Measurements from ENCODE around the gene VIT. TPM values are rescaled to one million over a fixed set of nuclear protein-coding genes. Genes with fewer than 3 reads are reported as not detected.

Gene VIT
- polyA plus RNA-seq, 1 donor from 2014 or later = 0.09 TPM

- Mint-ChIP-seq H3K9me3 (no peaks in the 10 kb centered on the region), H3K4me3 (peak overlapping the region in 1 of 4 donors; percentile 4), H3K27me3 (peaks cover 4% of the 10 kb centered on the region), H3K4me1 (peaks cover 0 to 5% (median 0%) of the 10 kb centered on the region in 3 donors), H3K36me3 (no peaks in the 10 kb centered on the region), H3K27ac (no peak overlapping the region)
Observed at GRCh38 chr2:36781907-36782720, 85.6 kb downstream of the VIT start.

DNA sequence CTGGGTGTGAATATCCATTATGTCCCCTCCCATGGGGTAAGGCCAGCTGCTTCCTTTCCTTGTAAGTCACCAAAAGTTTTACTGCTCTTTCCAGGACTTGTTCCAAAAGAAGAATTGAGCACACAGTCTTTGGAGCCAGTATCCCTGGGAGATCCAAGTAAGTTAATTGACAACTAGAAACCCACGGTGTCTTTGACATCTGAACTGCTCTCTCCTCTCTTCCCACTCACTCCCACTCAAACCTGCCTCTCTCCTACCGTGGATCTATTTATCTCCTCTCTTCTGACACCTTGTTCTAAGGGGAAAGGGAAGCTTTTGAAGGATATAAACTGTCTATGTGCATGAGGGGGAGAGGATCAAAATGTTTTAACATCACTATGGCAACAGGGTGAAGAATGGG, 86.7 kb downstream of the VIT start:
- Mint-ChIP-seq H3K4me1 (peaks cover 0 to 5% (median 0%) of the 10 kb centered on the region in 3 donors), H3K27ac (no peak overlapping the region), H3K4me3 (no peak overlapping the region), H3K27me3 (peaks cover 4% of the 10 kb centered on the region), H3K9me3 (no peaks in the 10 kb centered on the region), H3K36me3 (no peaks in the 10 kb centered on the region)

DNA sequence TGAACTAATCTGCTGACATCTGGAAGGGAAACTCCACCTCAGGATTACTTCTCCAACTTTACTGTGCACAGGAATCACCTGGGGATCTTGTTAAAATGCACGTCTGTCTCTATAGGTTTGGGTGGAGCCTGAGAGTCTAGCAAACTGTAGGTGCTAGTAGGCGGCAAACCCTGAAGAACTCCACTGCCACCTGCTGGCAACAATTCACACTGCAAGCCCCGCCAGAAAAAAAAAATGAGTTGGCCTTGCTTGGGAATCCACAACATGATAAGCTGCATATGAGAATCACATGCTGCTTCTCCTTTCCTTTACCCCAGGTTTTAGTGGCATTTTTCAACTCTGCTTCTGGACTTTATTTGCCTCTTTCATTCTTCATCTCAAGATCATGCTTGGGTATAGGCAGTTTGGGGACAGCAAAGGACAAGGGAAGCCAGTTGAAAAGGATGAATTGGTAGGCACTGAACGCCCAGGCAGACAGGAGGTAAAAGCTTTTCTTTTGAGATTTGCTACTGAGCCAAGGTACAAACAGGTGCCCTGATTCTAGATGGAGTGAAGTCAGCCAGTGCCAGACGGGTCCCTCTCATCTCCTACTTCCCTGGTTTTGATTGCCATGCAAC, 88.8 kb downstream of the VIT start:
- Mint-ChIP-seq H3K36me3 (no peaks in the 10 kb centered on the region), H3K27me3 (peaks cover 6% of the 10 kb centered on the region), H3K9me3 (no peaks in the 10 kb centered on the region), H3K4me1 (peaks cover 0 to 12% (median 11%) of the 10 kb centered on the region in 3 donors), H3K27ac (no peak overlapping the region), H3K4me3 (peak overlapping the region in 1 of 4 donors; percentile 29)

DNA sequence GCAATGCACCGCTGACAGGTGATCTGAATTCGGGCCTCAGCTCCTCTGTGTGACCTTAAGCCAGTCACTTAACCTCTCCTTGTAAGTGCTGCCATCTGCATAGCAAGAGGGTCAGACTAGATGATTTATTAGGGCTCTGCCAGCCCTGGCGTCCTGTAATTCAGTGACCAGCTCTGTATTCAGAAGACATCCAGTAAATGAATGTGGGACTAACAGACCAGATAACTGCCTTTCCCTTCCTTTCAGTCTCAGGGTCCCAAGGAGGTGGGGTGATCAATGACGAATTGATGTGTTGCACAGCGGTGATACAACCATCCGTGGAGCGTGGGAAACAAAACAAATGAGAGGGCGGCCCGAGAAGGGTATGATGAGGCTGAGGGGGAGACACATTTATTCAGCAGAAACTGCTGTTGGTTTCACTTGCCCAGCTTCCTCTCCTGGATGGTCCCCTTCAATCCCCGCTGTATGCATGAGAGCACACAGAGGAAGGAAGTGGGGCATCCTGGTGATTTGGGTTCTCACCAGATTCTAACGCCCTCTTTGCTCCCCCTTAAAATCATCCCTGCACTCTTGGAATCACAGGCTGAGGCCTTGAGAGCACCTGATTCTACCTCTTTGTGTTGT, 92.8 kb downstream of the VIT start:
- Mint-ChIP-seq H3K27ac (no peak overlapping the region), H3K4me3 (no peak overlapping the region)

DNA sequence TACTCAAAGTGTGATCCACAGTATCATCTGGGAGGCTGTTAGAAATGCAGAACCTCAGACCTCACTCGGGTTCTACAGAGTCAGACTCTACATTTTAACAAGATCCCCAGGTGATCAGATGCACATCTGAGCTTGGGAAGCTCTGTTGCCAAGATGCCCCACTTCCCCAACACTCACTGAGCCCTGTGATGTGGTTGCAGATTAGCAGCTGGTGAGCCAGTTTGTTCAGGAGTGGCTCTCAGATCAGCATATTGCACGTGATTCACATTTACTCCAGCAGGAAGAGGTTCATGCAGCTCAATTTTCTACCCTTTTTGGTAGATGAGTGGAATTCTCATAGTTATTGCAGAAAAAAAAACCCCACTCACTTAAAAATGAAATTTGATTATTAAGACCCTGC, 96.4 kb downstream of the VIT start:
- Mint-ChIP-seq H3K9me3 (no peaks in the 10 kb centered on the region), H3K4me3 (no peak overlapping the region), H3K27me3 (peaks cover 13% of the 10 kb centered on the region), H3K36me3 (no peaks in the 10 kb centered on the region), H3K27ac (no peak overlapping the region), H3K4me1 (peaks cover 2 to 11% (median 7%) of the 10 kb centered on the region in 3 donors)

More for the DNA sequence above, 92.8 kb downstream of the VIT start:
- H3K36me3 Mint-ChIP-seq = no peaks in the 10 kb centered on the region
- peaks cover 2% of the 10 kb centered on the region for H3K27me3 Mint-ChIP-seq
- H3K9me3 Mint-ChIP-seq = no peaks in the 10 kb centered on the region
- H3K4me1 Mint-ChIP-seq = peaks cover 0 to 11% (median 11%) of the 10 kb centered on the region in 3 donors

GRCh38 chr2:36797324-36798070, 101.0 kb downstream of the VIT start:
- H3K9me3 Mint-ChIP-seq = peaks cover 0 to 2% (median 1%) of the 10 kb centered on the region in 3 donors
- no peak overlapping the region for H3K27ac Mint-ChIP-seq
- peaks cover 0 to 2% (median 0%) of the 10 kb centered on the region in 3 donors for H3K4me1 Mint-ChIP-seq
- H3K27me3 Mint-ChIP-seq = peaks cover 19% of the 10 kb centered on the region
- peak overlapping the region in 2 of 4 donors; percentile 3 to 36 for H3K4me3 Mint-ChIP-seq
- H3K36me3 Mint-ChIP-seq = no peaks in the 10 kb centered on the region

GRCh38 chr2:36798724-36799123, 102.2 kb downstream of the VIT start:
- H3K27ac Mint-ChIP-seq = no peak overlapping the region
- H3K4me1 Mint-ChIP-seq = peaks cover 0 to 2% (median 0%) of the 10 kb centered on the region in 3 donors
- peaks cover 19% of the 10 kb centered on the region for H3K27me3 Mint-ChIP-seq
- H3K4me3 Mint-ChIP-seq = no peak overlapping the region
- no peaks in the 10 kb centered on the region for H3K36me3 Mint-ChIP-seq
- peaks cover 0 to 2% (median 1%) of the 10 kb centered on the region in 3 donors for H3K9me3 Mint-ChIP-seq

DNA sequence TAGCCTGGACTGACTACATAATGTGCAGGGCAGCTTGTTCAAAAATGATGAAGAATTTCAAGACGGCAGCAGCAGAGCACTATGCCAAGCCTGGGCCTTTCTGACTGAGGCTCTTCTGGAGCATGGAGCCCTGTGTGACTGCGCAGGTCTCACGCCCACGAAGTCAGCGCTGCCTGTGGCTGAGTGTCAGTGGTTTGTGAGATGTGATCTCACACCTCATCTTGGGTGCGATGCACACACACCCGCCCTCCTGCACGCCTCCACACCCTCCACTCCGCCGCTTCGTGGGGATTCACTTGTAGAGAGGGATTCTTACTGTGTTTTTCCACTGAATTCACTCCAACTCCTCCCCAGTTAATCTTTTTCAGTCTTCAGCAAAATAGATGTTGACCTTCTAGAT, 103.9 kb downstream of the VIT start:
- H3K27ac Mint-ChIP-seq = peak overlapping the region in 1 of 3 donors; percentile 26
- peaks cover 19% of the 10 kb centered on the region for H3K27me3 Mint-ChIP-seq
- no peaks in the 10 kb centered on the region for H3K36me3 Mint-ChIP-seq
- peaks cover 0 to 2% (median 0%) of the 10 kb centered on the region in 3 donors for H3K4me1 Mint-ChIP-seq
- H3K4me3 Mint-ChIP-seq = no peak overlapping the region
- H3K9me3 Mint-ChIP-seq = peaks cover 0 to 2% (median 1%) of the 10 kb centered on the region in 3 donors

DNA sequence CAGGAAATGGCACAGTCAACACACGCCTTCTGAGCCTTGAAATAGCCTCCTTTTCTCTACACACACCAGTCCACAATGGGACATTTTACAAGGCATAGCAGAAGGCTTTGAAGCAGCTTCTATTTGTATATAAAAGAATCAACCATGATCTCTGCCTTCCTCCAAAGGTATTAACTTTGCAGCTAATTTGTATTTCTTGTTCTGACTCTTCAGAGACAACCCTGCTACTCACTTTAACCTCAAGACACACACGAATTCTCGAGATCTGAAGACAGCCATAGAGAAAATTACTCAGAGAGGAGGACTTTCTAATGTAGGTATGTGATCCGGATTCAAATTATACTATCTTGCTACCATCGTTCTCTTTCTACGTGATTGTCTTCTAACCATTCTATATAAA, 104.6 kb downstream of the VIT start:
- Mint-ChIP-seq H3K27ac (no peak overlapping the region), H3K4me3 (peak overlapping the region in 1 of 4 donors; percentile 61)

GRCh38 chr2:36802952-36803351, 106.4 kb downstream of the VIT start:
- H3K4me3 Mint-ChIP-seq = no peak overlapping the region
- peaks cover 0 to 2% (median 1%) of the 10 kb centered on the region in 3 donors for H3K9me3 Mint-ChIP-seq
- no peaks in the 10 kb centered on the region for H3K36me3 Mint-ChIP-seq
- no peak overlapping the region for H3K27ac Mint-ChIP-seq
- H3K27me3 Mint-ChIP-seq = peaks cover 12% of the 10 kb centered on the region
- H3K4me1 Mint-ChIP-seq = peaks cover 0 to 5% (median 4%) of the 10 kb centered on the region in 3 donors

More for the DNA sequence above, 104.6 kb downstream of the VIT start:
- H3K4me1 Mint-ChIP-seq = peaks cover 0 to 4% (median 3%) of the 10 kb centered on the region in 3 donors
- no peaks in the 10 kb centered on the region for H3K36me3 Mint-ChIP-seq
- peaks cover 17% of the 10 kb centered on the region for H3K27me3 Mint-ChIP-seq
- H3K9me3 Mint-ChIP-seq = peaks cover 0 to 2% (median 1%) of the 10 kb centered on the region in 3 donors

DNA sequence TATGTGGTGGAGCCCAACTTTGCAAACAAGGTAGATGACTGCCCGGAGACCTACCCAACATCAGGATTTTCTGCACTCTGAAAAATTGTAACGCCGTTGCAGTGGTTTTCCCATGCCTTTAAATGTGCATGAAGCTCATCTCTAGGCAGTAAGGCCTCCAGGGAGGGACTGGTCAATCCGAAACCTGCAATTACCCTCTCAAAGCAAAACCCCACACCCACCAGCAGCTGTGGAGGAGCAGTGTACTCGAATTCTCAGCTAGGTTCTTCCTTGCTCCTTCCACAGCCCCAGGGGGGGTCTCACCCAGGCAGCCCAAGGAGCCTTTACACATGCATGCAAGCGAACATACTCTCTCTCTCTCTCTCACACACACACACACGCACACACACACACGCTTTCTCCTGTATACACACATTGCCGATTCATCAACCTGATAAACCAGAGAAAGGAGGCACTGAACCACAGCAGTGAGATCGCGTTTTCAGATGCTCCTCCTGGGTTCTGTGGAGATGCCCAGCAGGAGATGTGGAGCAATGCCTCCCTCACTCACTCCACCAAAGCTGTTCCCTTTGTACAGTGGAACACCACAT, 109.2 kb downstream of the VIT start:
- peak overlapping the region in 1 of 4 donors; percentile 47 for H3K4me3 Mint-ChIP-seq
- no peak overlapping the region for H3K27ac Mint-ChIP-seq
- H3K27me3 Mint-ChIP-seq = peaks cover 5% of the 10 kb centered on the region
- H3K4me1 Mint-ChIP-seq = peaks cover 0 to 5% (median 4%) of the 10 kb centered on the region in 3 donors
- peaks cover 0 to 1% (median 0%) of the 10 kb centered on the region in 3 donors for H3K9me3 Mint-ChIP-seq
- H3K36me3 Mint-ChIP-seq = no peaks in the 10 kb centered on the region

- Mint-ChIP-seq H3K27me3 (peaks cover 3% of the 10 kb centered on the region), H3K4me1 (peaks cover 0 to 5% (median 4%) of the 10 kb centered on the region in 3 donors), H3K9me3 (peaks cover 0 to 1% (median 0%) of the 10 kb centered on the region in 3 donors), H3K27ac (no peak overlapping the region), H3K36me3 (no peaks in the 10 kb centered on the region), H3K4me3 (no peak overlapping the region)
Observed at GRCh38 chr2:36807223-36807886, 110.8 kb downstream of the VIT start.

DNA sequence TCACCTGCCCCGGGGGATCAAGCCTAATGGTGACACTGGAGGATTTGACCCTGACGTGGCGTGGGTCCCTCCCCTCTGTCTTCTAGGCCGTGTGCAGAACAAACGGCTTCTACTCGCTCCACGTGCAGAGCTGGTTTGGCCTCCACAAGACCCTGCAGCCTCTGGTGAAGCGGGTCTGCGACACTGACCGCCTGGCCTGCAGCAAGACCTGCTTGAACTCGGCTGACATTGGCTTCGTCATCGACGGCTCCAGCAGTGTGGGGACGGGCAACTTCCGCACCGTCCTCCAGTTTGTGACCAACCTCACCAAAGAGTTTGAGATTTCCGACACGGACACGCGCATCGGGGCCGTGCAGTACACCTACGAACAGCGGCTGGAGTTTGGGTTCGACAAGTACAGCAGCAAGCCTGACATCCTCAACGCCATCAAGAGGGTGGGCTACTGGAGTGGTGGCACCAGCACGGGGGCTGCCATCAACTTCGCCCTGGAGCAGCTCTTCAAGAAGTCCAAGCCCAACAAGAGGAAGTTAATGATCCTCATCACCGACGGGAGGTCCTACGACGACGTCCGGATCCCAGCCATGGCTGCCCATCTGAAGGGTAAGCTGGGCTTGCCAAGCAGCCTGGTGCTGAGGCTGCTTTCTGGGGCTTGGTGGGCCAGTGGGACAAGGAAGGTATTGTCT, 112.0 kb downstream of the VIT start:
- Mint-ChIP-seq H3K27me3 (peaks cover 5% of the 10 kb centered on the region), H3K4me3 (no peak overlapping the region), H3K9me3 (no peaks in the 10 kb centered on the region), H3K4me1 (peaks cover 0 to 5% (median 4%) of the 10 kb centered on the region in 3 donors), H3K27ac (no peak overlapping the region), H3K36me3 (no peaks in the 10 kb centered on the region)
